SK-N-SH treated with all-trans-retinoic acid at 6 μM for 48 hours (cell line): Measurements from ENCODE around the gene ACKR2.

Experiments
- ATAC-seq: fragments of 200-7000 bp; cut with Tn5 transposase; 3 replicates; pipeline ENCODE4 v1.9.1; 2020; ENCODE audit warnings: mild to moderate bottlenecking, moderate library complexity
- ARNTL ChIP-seq: fragments of 450-650 bp; formaldehyde crosslinking; IDR thresholded peaks from 2 replicates; pipeline ENCODE4 v1.5.0; 2020; ENCODE audit warnings: low read depth, mild to moderate bottlenecking, moderate library complexity, borderline replicate concordance
- BACH2 ChIP-seq: fragments of 250-450 bp; sonication (Bioruptor Pico); IDR thresholded peaks from 2 replicates; pipeline ENCODE4 v1.9.0; 2021; ENCODE audit warnings: mild to moderate bottlenecking, borderline replicate concordance
- CSDC2 ChIP-seq: fragments of 250-450 bp; sonication (Bioruptor Pico); IDR thresholded peaks from 2 replicates; pipeline ENCODE4 v1.5.0; 2020; ENCODE audit warnings: mild to moderate bottlenecking, moderate library complexity
- GLIS3 ChIP-seq: fragments of 250-450 bp; sonication (Bioruptor Pico); IDR thresholded peaks from 2 replicates; pipeline ENCODE4 v1.5.0; 2020; ENCODE audit warnings: mild to moderate bottlenecking, moderate library complexity
- ISL1 ChIP-seq: fragments of 250-450 bp; sonication (Bioruptor Pico); IDR thresholded peaks from 2 replicates; pipeline ENCODE4 v2.1.2; 2022; ENCODE audit warnings: mild to moderate bottlenecking, moderate library complexity
- OSR1 ChIP-seq: fragments of 250-450 bp; sonication (Bioruptor Pico); IDR thresholded peaks from 2 replicates; pipeline ENCODE4 v1.8.0; 2022; ENCODE audit warnings: moderate library complexity, mild to moderate bottlenecking, inconsistent platforms
- PPARA ChIP-seq: fragments of 250-450 bp; sonication (Bioruptor Pico); IDR thresholded peaks from 2 replicates; pipeline ENCODE4 v1.5.0; 2020; ENCODE audit warnings: mild to moderate bottlenecking, borderline replicate concordance
- RARB ChIP-seq: fragments of 250-450 bp; sonication (Bioruptor Pico); IDR thresholded peaks from 2 replicates; pipeline ENCODE4 v1.8.0; 2021; ENCODE audit warnings: mild to moderate bottlenecking, moderate library complexity
- SNAI2 ChIP-seq: fragments of 250-450 bp; sonication (Bioruptor Pico); IDR thresholded peaks from 2 replicates; pipeline ENCODE4 v1.5.0; 2020; ENCODE audit warnings: mild to moderate bottlenecking, moderate library complexity
- TCF4 ChIP-seq: fragments of 250-450 bp; sonication (Bioruptor Pico); IDR thresholded peaks from 2 replicates; pipeline ENCODE4 v1.8.0; 2021; ENCODE audit warnings: mild to moderate bottlenecking, moderate library complexity, borderline replicate concordance
- TOX ChIP-seq: fragments of 250-450 bp; sonication (Bioruptor Pico); IDR thresholded peaks from 2 replicates; pipeline ENCODE4 v1.8.0; 2021; ENCODE audit warnings: mild to moderate bottlenecking, moderate library complexity, borderline replicate concordance
- TSHZ2 ChIP-seq: fragments of 250-450 bp; sonication (Bioruptor Pico); IDR thresholded peaks from 2 replicates; pipeline ENCODE4 v1.5.0; 2020; ENCODE audit warnings: mild to moderate bottlenecking, moderate library complexity
- ZC3H10 ChIP-seq: fragments of 250-450 bp; sonication (Bioruptor Pico); IDR thresholded peaks from 2 replicates; pipeline ENCODE4 v1.5.1; 2021; ENCODE audit warnings: mild to moderate bottlenecking, moderate library complexity
- ZFP3 ChIP-seq: fragments of 250-450 bp; sonication (Bioruptor Pico); IDR thresholded peaks from 2 replicates; pipeline ENCODE4 v1.5.0; 2020; ENCODE audit warnings: mild to moderate bottlenecking, moderate library complexity
- ZFP30 ChIP-seq: fragments of 450-650 bp; formaldehyde crosslinking; IDR thresholded peaks from 2 replicates; pipeline ENCODE4 v1.5.0; 2022; ENCODE audit warnings: mild to moderate bottlenecking, moderate library complexity
- ZNF565 ChIP-seq: fragments of 450-650 bp; formaldehyde crosslinking; conservative IDR thresholded peaks from 2 replicates; pipeline ENCODE4 v1.5.0; 2020; ENCODE audit warnings: low read depth, mild to moderate bottlenecking, moderate library complexity
- ZNF70 ChIP-seq: fragments of 450-650 bp; formaldehyde crosslinking; IDR thresholded peaks from 2 replicates; pipeline ENCODE4 v1.5.0; 2020; ENCODE audit warnings: mild to moderate bottlenecking, moderate library complexity
- ZNF8 ChIP-seq: fragments of 450-650 bp; formaldehyde crosslinking; IDR thresholded peaks from 2 replicates; pipeline ENCODE4 v1.5.0; 2020; ENCODE audit warnings: mild to moderate bottlenecking, moderate library complexity
- TF ChIP-seq, protein P1 (sequence below): fragments of 250-450 bp; sonication (Bioruptor Pico); IDR thresholded peaks from 2 replicates; pipeline ENCODE4 v1.5.1; 2021; ENCODE audit warnings: mild to moderate bottlenecking, moderate library complexity
- TF ChIP-seq, protein P2 (sequence below): fragments of 250-450 bp; sonication (Bioruptor Pico); IDR thresholded peaks from 2 replicates; pipeline ENCODE4 v1.8.0; 2020; ENCODE audit warnings: mild to moderate bottlenecking, moderate library complexity, borderline replicate concordance
- TF ChIP-seq, protein P3 (sequence below): fragments of 250-450 bp; sonication (Bioruptor Pico); IDR thresholded peaks from 2 replicates; pipeline ENCODE4 v1.8.0; 2021; ENCODE audit warnings: low read depth, mild to moderate bottlenecking, moderate library complexity, borderline replicate concordance

ACKR2 gene

GRCh38 chr3:42865256-42865655 lies 56.0 kb downstream of the ACKR2 start:
- ATAC-seq: no peak
- TF ChIP-seq GLIS3 (CRISPR knock-in tag) (no peak), ZNF70 (CRISPR knock-in tag) (no peak), OSR1 (CRISPR knock-in tag) (no peak), ARNTL (CRISPR knock-in tag) (no peak), PPARA (CRISPR knock-in tag) (no peak), TOX (CRISPR knock-in tag) (no peak), TSHZ2 (CRISPR knock-in tag) (no peak), SNAI2 (CRISPR knock-in tag) (no peak), ZFP3 (CRISPR knock-in tag) (no peak), ZC3H10 (CRISPR knock-in tag) (no peak), RARB (CRISPR knock-in tag) (no peak), ZFP30 (CRISPR knock-in tag) (no peak), ZNF565 (no peak)

GRCh38 chr3:42867138-42867537 lies 57.9 kb downstream of the ACKR2 start:
- no peak for ATAC-seq
- TF ChIP-seq ISL1 (CRISPR knock-in tag): no peak

- no peak for ATAC-seq
- TF ChIP-seq, protein P1, sequence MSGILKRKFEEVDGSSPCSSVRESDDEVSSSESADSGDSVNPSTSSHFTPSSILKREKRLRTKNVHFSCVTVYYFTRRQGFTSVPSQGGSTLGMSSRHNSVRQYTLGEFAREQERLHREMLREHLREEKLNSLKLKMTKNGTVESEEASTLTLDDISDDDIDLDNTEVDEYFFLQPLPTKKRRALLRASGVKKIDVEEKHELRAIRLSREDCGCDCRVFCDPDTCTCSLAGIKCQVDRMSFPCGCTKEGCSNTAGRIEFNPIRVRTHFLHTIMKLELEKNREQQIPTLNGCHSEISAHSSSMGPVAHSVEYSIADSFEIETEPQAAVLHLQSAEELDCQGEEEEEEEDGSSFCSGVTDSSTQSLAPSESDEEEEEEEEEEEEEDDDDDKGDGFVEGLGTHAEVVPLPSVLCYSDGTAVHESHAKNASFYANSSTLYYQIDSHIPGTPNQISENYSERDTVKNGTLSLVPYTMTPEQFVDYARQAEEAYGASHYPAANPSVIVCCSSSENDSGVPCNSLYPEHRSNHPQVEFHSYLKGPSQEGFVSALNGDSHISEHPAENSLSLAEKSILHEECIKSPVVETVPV: no peak
- TF ChIP-seq BACH2 (CRISPR knock-in tag) (no peak), TOX (CRISPR knock-in tag) (no peak), OSR1 (CRISPR knock-in tag) (no peak), ZC3H10 (CRISPR knock-in tag) (no peak), ZNF70 (CRISPR knock-in tag) (no peak), GLIS3 (CRISPR knock-in tag) (no peak), TCF4 (CRISPR knock-in tag) (no peak), ISL1 (CRISPR knock-in tag) (no peak), ZNF8 (CRISPR knock-in tag) (no peak)
- TF ChIP-seq, protein P2, sequence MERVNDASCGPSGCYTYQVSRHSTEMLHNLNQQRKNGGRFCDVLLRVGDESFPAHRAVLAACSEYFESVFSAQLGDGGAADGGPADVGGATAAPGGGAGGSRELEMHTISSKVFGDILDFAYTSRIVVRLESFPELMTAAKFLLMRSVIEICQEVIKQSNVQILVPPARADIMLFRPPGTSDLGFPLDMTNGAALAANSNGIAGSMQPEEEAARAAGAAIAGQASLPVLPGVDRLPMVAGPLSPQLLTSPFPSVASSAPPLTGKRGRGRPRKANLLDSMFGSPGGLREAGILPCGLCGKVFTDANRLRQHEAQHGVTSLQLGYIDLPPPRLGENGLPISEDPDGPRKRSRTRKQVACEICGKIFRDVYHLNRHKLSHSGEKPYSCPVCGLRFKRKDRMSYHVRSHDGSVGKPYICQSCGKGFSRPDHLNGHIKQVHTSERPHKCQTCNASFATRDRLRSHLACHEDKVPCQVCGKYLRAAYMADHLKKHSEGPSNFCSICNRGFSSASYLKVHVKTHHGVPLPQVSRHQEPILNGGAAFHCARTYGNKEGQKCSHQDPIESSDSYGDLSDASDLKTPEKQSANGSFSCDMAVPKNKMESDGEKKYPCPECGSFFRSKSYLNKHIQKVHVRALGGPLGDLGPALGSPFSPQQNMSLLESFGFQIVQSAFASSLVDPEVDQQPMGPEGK: no peak
- TF ChIP-seq, protein P3, sequence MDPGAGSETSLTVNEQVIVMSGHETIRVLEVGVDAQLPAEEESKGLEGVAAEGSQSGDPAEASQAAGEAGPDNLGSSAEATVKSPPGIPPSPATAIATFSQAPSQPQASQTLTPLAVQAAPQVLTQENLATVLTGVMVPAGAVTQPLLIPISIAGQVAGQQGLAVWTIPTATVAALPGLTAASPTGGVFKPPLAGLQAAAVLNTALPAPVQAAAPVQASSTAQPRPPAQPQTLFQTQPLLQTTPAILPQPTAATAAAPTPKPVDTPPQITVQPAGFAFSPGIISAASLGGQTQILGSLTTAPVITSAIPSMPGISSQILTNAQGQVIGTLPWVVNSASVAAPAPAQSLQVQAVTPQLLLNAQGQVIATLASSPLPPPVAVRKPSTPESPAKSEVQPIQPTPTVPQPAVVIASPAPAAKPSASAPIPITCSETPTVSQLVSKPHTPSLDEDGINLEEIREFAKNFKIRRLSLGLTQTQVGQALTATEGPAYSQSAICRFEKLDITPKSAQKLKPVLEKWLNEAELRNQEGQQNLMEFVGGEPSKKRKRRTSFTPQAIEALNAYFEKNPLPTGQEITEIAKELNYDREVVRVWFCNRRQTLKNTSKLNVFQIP (CRISPR knock-in tag): no peak
Measured at GRCh38 chr3:42868841-42869240, 59.6 kb downstream of the ACKR2 start.

GRCh38 chr3:42871592-42872196 lies 62.4 kb downstream of the ACKR2 start:
- TF ChIP-seq, protein P2: no peak
- TF ChIP-seq CSDC2 (no peak), PPARA (CRISPR knock-in tag) (no peak), TSHZ2 (CRISPR knock-in tag) (no peak)
- TF ChIP-seq, protein P3 (CRISPR knock-in tag): no peak
- peak; percentile 28; the same call in 1 of the 3 replicates for ATAC-seq
